Ectodermal cell (in vitro differentiated cells): ENCODE results near the gene ADAP1.

Experiments
- H3K27ac ChIP-seq: 2 replicates; pipeline ENCODE4 v1.7.0; 2013; ENCODE audit warnings: mild to moderate bottlenecking, low read depth, low read length; ENCODE audit not compliant: insufficient read depth, poor library complexity, severe bottlenecking
- H3K27me3 ChIP-seq: 2 replicates; pipeline ENCODE4 v1.7.0; 2013; ENCODE audit warnings: mild to moderate bottlenecking, low read length; ENCODE audit not compliant: insufficient read depth, control insufficient read depth, poor library complexity, severe bottlenecking
- H3K36me3 ChIP-seq: one replicate; pipeline ENCODE4 v1.7.0; 2013; ENCODE audit warnings: low read length; ENCODE audit not compliant: control insufficient read depth, insufficient read depth
- H3K4me1 ChIP-seq: one replicate; pipeline ENCODE4 v1.7.0; 2013; ENCODE audit warnings: low read length; ENCODE audit not compliant: control insufficient read depth, insufficient read depth
- H3K4me3 ChIP-seq: 2 replicates; pipeline ENCODE4 v1.7.0; 2013; ENCODE audit warnings: low read depth, low read length, control low read depth; ENCODE audit not compliant: insufficient read depth
- H3K9me3 ChIP-seq: 2 replicates; pipeline ENCODE4 v1.7.0; 2013; ENCODE audit warnings: mild to moderate bottlenecking, low read length, moderate library complexity; ENCODE audit not compliant: control insufficient read depth
- whole genome bisulfite sequencing, 2 experiments: methylation state at CpG; one replicate each; pipeline ENCODE4 v1.1.7; 2013; ENCODE audit warnings: missing lambda C conversion rate in 2 of 2; 5-methylcytosine and 5-hydroxymethylcytosine counted together

Gene ADAP1

DNA sequence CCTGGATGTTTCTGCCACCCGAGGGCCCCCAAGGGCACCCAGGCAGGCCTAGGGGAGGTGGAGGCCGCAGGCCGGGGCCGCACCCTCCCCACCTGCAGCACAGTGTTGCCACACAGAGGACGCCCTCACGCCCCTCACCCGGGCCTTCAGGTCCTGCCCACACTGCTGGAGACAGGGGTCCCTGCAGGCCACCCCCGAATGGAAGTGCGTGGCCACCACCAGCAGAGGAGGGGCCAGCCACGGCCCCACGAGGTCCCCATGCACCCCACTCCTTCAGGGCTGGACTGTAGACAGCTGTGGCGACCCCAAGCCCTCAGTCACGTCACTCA lies 35.4 kb downstream of the ADAP1 start:
- Histone ChIP-seq H3K27ac (no peak overlapping the region), H3K27me3 (no peaks in the 10 kb centered on the region), H3K4me1 (peaks cover 4% of the 10 kb centered on the region), H3K36me3 (no peaks in the 10 kb centered on the region), H3K4me3 (no peak overlapping the region), H3K9me3 (no peaks in the 10 kb centered on the region)
- WGBS, 2 experiments: 89 to 92% methylated on average over 13 of the region's 13 CpGs

DNA sequence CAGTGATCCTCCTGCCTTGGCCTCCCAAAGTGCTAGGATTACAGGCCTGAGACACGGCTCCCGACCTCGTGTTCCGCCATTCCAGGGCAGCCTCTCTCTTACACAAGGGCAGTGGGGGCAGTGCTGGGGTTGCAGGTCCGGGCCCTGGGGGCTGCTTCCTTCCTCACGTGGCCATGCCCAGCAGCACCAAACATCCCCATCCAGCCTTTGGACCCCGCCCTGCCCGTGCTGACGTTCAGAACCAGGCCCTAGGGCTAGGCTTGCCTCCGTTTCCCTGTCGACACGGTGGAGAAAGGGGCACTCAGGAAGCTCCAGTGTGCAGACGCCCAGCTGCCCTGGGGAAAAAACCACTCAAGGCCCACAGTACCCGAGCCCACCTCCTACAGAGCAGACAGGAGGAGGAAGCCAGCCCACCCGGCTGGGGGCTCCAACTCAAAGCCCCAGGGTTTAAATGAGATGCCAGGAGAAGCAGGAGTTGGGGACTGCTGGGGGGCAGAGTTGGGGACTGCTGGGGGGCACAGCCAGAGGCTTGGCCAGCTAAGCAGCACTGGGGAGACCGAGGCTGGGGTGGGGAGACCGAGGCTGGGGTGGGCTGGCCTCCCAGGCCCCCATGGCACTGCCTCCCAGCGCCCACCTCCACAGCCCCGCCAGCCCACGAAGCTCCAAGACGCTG lies 35.9 kb downstream of the ADAP1 start:
- 92 to 93% methylated on average over 21 of the region's 21 CpGs for WGBS, 2 experiments
- H3K27ac ChIP-seq: no peak overlapping the region
- H3K9me3 ChIP-seq: no peaks in the 10 kb centered on the region
- no peaks in the 10 kb centered on the region for H3K36me3 ChIP-seq
- H3K4me1 ChIP-seq: peaks cover 4% of the 10 kb centered on the region
- no peaks in the 10 kb centered on the region for H3K27me3 ChIP-seq
- H3K4me3 ChIP-seq: no peak overlapping the region

DNA sequence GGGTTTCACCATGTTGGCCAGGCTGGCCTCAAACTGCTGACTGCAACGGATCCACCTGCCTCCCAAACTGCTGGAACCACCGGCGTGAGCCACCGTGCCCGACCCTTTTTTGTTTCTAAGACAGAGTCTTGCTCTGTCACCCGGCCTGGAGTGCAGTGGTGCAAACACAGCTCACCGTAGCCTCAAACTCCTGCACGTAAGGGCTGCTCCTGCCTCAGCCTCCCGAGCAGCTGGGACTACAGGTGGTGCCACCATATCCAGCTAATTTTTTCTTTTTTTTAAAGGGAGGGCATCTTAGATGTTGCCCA lies 36.4 kb downstream of the ADAP1 start:
- Histone ChIP-seq H3K36me3 (no peaks in the 10 kb centered on the region), H3K27ac (no peak overlapping the region), H3K4me3 (no peak overlapping the region), H3K27me3 (no peaks in the 10 kb centered on the region), H3K4me1 (peaks cover 4% of the 10 kb centered on the region), H3K9me3 (no peaks in the 10 kb centered on the region)
- 89% methylated on average over 9 of the region's 9 CpGs for WGBS, 2 experiments

DNA sequence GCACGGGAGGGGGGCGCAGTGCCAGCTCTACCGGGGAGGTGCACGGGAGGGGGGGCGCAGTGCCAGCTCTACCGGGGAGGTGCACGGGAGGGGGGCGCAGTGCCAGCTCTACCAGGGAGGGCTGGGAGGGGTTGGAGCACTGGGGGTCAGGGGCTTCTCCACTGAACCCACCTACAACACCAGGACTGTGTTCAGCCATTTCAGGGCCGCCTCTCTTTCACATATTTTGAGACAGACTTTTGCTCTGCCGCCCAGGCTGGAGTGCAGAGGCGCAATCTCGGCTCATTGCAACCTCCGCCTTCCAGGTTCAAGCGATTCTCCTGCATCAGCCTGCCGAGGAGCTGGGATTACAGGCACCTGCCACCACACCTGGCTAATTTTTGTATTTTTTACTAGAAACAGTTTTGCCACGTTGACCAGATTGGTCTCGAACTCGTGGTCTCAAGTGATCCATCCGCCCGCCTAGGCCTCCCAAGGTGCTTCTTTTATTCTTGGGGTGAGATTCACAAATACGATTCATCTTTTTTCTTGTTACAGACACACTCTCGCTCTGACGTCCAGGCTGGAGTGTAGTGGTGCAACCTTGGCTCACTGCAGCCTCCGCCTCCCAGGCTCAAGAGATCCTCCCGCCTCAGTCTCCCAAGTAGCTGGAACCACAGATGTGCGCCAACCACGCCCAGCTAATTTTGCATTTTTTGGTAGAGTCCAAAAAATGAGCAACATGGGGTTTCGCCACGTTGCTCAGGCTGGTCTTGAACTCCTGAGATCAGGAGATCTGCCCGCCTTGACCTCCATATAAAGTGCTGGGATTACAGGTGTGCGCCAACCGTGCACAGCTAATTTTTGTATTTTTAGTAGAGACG lies 37.0 kb downstream of the ADAP1 start:
- H3K27me3 ChIP-seq: no peaks in the 10 kb centered on the region
- 93 to 95% methylated on average over 30 of the region's 33 CpGs for WGBS, 2 experiments
- H3K9me3 ChIP-seq: no peaks in the 10 kb centered on the region
- H3K4me3 ChIP-seq: no peak overlapping the region
- no peak overlapping the region for H3K27ac ChIP-seq
- H3K4me1 ChIP-seq: no peaks in the 10 kb centered on the region
- H3K36me3 ChIP-seq: no peaks in the 10 kb centered on the region

DNA sequence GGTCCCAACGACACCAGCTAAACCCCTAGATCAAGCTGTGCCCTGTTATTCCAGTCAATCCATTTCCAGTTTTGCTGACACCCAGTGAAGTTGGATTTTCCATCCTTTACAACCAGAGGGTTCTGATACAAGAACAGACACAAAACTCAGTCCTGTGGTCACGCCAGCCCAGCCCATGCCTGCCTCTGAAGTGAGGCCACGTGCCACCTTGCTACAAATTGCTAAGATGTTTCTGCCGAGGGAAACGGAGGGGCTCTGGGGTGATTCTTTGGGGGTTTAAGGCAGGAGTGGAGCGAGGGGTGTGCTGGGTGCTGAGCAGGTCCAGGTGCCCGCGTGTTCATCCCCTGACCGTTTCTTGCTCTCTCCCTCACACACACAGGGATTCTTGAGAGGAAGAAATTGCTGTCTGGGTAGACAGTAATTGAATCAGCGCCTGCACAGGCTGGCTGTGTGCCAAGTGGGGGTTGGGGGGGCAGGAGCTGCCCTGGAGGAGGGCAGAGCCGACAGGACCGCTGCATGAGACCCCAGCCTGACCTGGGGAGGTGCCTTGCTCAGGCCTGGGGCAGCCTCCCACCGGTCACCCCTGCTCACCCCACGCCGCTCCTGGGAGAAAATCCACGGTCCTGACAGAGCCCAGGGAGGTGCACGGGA lies 38.1 kb downstream of the ADAP1 start:
- H3K9me3 ChIP-seq: no peaks in the 10 kb centered on the region
- H3K27ac ChIP-seq: no peak overlapping the region
- H3K36me3 ChIP-seq: no peaks in the 10 kb centered on the region
- H3K27me3 ChIP-seq: no peaks in the 10 kb centered on the region
- 90 to 91% methylated on average over 17 of the region's 17 CpGs for whole genome bisulfite sequencing, 2 experiments
- no peaks in the 10 kb centered on the region for H3K4me1 ChIP-seq
- H3K4me3 ChIP-seq: no peak overlapping the region

DNA sequence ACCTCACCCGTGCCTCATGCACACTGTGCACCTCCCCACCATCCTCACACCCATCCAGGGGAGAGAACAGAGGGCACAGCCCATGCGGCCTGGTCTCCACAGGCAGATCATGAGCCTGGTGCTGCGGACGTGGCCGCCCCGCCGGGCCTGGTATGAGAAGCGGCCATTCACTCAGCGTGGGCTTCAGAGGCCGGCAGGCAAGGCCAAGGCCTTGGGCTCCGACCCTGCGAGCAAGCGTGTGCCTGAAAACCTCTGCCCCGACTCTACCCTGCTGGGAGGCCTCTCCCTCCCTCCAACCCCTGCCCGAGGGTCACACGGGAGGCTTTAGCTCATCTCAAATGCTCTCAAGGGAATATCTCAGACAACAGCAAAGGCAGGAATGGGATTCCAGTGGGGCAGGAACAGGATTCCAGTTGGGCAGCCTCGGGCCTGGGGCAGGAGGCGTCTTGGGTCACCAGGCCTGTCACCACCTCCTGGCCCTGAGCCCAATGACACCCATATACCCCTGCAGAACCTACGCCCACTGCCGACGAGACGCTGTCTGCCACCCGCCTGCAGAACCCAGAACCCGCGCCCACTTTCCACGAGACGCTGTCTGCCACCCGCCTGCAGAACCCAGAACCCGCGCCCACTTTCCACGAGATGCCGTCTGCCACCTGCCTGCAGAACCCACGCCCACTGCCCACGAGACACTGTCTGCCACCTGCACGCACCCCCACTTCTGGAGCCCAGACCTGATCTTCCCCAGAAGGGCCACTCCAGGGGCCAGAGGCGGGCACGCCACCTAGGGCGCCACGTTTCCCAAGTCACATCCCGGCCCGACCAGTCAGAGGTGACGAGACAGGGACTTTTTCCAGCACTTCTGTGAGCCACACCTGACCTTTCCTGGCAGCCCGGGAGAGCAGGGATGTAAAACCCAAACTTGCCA lies 38.9 kb downstream of the ADAP1 start:
- Histone ChIP-seq H3K4me3 (no peak overlapping the region), H3K27me3 (peaks cover 3% of the 10 kb centered on the region), H3K27ac (no peak overlapping the region), H3K4me1 (no peaks in the 10 kb centered on the region), H3K9me3 (no peaks in the 10 kb centered on the region), H3K36me3 (no peaks in the 10 kb centered on the region)
- 86 to 87% methylated on average over 43 of the region's 43 CpGs for WGBS, 2 experiments

DNA sequence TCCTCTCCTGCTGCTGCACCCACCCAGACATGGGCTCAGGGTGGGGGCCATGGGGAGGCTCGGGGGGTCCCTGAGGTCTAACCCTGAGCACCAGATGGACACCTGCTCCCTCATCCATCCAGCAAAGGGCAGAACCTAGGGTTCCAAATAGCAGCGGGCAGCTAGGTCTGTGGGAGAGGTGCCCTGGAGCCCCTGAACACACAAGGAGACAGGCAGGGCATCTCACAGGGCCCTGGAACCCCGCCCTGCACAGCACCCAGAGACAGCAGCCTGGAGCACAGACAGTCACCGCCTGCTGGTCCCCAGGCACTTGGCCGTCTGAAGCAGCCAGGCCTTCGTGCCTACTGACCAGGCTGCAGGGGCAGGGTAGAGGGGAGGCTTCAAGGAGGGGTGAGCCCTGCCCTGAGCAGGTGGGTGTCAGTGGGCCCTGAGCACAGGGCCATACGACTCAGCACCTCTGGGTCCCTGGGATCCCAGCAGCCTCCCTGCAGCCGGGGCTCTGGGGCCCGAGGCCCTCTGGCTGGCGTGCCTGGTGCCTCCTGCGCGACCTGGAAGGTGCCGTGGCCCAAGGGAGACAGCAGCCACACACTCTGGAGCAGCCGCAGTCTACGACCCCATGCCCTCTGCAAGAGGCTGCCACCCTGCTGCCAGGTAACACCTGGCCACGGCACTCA lies 39.8 kb downstream of the ADAP1 start:
- 92 to 93% methylated on average over 16 of the region's 16 CpGs for WGBS, 2 experiments
- Histone ChIP-seq H3K27ac (no peak overlapping the region), H3K27me3 (peaks cover 12% of the 10 kb centered on the region), H3K4me3 (no peak overlapping the region), H3K4me1 (no peaks in the 10 kb centered on the region), H3K36me3 (no peaks in the 10 kb centered on the region), H3K9me3 (no peaks in the 10 kb centered on the region)

DNA sequence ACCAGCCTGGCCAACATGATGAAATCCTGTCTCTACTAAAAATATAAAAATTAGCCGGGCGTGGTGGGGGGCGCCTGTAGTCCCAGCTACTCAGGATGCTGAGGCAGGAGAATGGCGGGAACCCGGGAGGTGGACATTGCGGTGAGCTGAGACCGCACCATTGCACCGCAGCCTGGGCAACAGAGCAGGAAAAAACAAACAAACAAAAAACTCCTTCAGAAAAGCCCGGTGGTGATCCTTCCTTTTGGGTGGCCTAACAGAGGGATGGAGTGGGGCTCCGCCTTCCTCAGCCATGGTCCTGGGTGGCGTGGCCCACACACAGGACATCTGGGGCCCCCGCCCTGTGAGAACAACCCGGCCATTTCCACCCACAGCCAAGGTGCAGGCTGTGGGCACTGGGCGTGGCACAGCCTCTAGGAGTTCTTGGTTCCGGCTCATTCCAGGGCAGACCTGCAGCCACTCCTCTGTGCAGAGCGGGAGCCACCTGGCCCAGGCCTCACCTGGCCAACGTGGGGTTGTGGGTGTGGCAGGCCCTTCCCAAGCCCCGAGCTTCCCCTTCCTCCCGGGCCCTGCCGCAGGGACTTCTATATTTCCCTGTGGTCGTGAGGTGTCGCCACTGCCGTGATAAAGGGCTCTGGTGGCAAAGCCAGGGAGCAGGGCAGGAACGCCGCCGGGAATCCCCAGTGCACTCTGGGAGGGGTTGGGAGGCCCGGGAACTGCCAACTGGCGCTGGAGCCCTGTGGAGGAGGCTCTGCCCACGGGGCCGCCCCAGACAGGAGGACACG lies 40.6 kb downstream of the ADAP1 start:
- 86 to 87% methylated on average over 31 of the region's 31 CpGs for WGBS, 2 experiments
- no peaks in the 10 kb centered on the region for H3K36me3 ChIP-seq
- H3K4me3 ChIP-seq: no peak overlapping the region
- no peaks in the 10 kb centered on the region for H3K9me3 ChIP-seq
- no peak overlapping the region for H3K27ac ChIP-seq
- H3K27me3 ChIP-seq: peaks cover 20% of the 10 kb centered on the region
- no peaks in the 10 kb centered on the region for H3K4me1 ChIP-seq

DNA sequence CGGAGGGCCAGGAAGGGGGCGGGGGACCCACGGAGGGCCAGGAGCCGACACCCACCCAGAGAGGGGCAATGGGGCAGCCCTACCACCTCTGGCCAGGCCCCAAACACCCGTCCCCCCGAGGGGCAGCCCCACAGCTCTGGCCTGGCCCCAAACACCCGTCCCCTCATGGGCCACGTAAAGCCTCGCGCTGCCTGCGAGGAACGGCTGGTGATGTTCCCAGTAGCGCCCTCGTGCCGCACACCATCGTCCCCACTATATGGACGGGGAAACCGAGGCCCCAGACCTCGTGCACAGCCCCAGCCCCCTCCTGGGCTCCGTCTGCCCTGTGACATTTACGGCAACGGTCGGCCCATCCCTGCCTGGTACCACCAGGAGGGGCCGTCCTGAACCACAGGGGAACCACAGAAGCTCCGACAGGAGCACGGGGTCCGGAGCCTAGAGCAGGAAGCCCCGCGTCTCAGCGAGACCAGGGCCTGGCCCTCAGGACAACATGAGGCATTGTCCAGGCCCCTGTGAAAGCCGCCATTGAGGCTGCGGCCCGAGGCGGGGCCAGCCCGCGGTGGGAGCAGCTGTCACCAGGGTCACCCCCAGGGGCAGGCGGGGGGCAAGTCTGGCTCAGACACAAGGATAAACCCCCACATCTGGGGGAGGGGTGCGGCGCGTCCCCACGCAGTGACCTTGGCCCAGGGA lies 42.5 kb downstream of the ADAP1 start:
- Histone ChIP-seq H3K4me1 (no peaks in the 10 kb centered on the region), H3K27me3 (peaks cover 40% of the 10 kb centered on the region), H3K36me3 (no peaks in the 10 kb centered on the region), H3K27ac (no peak overlapping the region), H3K9me3 (no peaks in the 10 kb centered on the region), H3K4me3 (no peak overlapping the region)
- 92 to 93% methylated on average over 41 of the region's 41 CpGs for WGBS, 2 experiments
